ENCODE data around the gene TANK. TPM values are rescaled to one million over a fixed set of nuclear protein-coding genes. Genes with fewer than 3 reads are reported as not detected.

TANK gene
- total and polyA plus RNA-seq, 5 donors, result 24.1 to 40.9 (median 26.9) TPM

- intact Hi-C loops (cut with DNase I), result no loop called here
- Histone ChIP-seq H3K4me1 (ENCODE audit: control insufficient read depth, insufficient read depth, low read length) (no peaks in the 10 kb centered on the region), H3K27me3 (ENCODE audit: control insufficient read depth, insufficient read depth) (no peaks in the 10 kb centered on the region), H3K9me3 (ENCODE audit: control insufficient read depth, low read length) (no peaks in the 10 kb centered on the region), H3K4me3 (ENCODE audit: low read length) (no peak overlapping the region), H3K27ac (ENCODE audit: low read length) (no peak overlapping the region)
- WGBS, result 92% methylated on average over 4 of the region's 4 CpGs
- ATAC-seq, result no peak
- DNase-seq, result no peak
Measured at GRCh38 chr2:161150704-161151103, 9.5 kb upstream of the TANK start.

GRCh38 chr2:161152302-161152701 lies 7.9 kb upstream of the TANK start:
- DNase-seq, result no peak
- intact Hi-C loops (cut with DNase I), result no loop called here
- H3K4me3 ChIP-seq (ENCODE audit: low read length), result no peak overlapping the region
- H3K27me3 ChIP-seq (ENCODE audit: control insufficient read depth, insufficient read depth), result no peaks in the 10 kb centered on the region
- H3K4me1 ChIP-seq (ENCODE audit: control insufficient read depth, insufficient read depth, low read length), result no peaks in the 10 kb centered on the region
- H3K27ac ChIP-seq (ENCODE audit: low read length), result no peak overlapping the region
- ATAC-seq, result no peak
- H3K9me3 ChIP-seq (ENCODE audit: control insufficient read depth, low read length), result no peaks in the 10 kb centered on the region

GRCh38 chr2:161158882-161159281 lies 1.3 kb upstream of the TANK start:
- no peak for DNase-seq
- Histone ChIP-seq H3K27me3 (ENCODE audit: control insufficient read depth, insufficient read depth) (no peaks in the 10 kb centered on the region), H3K4me1 (ENCODE audit: control insufficient read depth, insufficient read depth, low read length) (no peaks in the 10 kb centered on the region), H3K4me3 (ENCODE audit: low read length) (no peak overlapping the region), H3K27ac (ENCODE audit: low read length) (no peak overlapping the region), H3K9me3 (ENCODE audit: control insufficient read depth, low read length) (no peaks in the 10 kb centered on the region)
- ATAC-seq, result no peak
- WGBS, result 74% methylated on average over 2 of the region's 2 CpGs
- intact Hi-C loops (cut with DNase I), result no loop called here

GRCh38 chr2:161159456-161160225 lies 587 bp upstream of the TANK start:
- peak overlapping the region; percentile 87 for H3K4me3 ChIP-seq (ENCODE audit: low read length)
- WGBS, result 23% methylated on average over 9 of the region's 9 CpGs
- H3K4me1 ChIP-seq (ENCODE audit: control insufficient read depth, insufficient read depth, low read length), result no peaks in the 10 kb centered on the region
- no peak for DNase-seq
- intact Hi-C loops (cut with DNase I), result no loop called here
- no peaks in the 10 kb centered on the region for H3K9me3 ChIP-seq (ENCODE audit: control insufficient read depth, low read length)
- no peak for ATAC-seq
- peak overlapping the region; percentile 80 for H3K27ac ChIP-seq (ENCODE audit: low read length)
- no peaks in the 10 kb centered on the region for H3K27me3 ChIP-seq (ENCODE audit: control insufficient read depth, insufficient read depth)

GRCh38 chr2:161161074-161161706 lies 962 bp downstream of the TANK start:
- DNase-seq, result no peak
- no peaks in the 10 kb centered on the region for H3K27me3 ChIP-seq (ENCODE audit: control insufficient read depth, insufficient read depth)
- ATAC-seq, result no peak
- peak overlapping the region; percentile 87 for H3K4me3 ChIP-seq (ENCODE audit: low read length)
- H3K27ac ChIP-seq (ENCODE audit: low read length), result peak overlapping the region; percentile 96
- intact Hi-C loops (cut with DNase I), result no loop called here
- 10% methylated on average over 13 of the region's 13 CpGs for WGBS
- no peaks in the 10 kb centered on the region for H3K9me3 ChIP-seq (ENCODE audit: control insufficient read depth, low read length)
- no peaks in the 10 kb centered on the region for H3K4me1 ChIP-seq (ENCODE audit: control insufficient read depth, insufficient read depth, low read length)

- H3K27me3 ChIP-seq (ENCODE audit: control insufficient read depth, insufficient read depth), result no peaks in the 10 kb centered on the region
- no peaks in the 10 kb centered on the region for H3K9me3 ChIP-seq (ENCODE audit: control insufficient read depth, low read length)
- peaks cover 2% of the 10 kb centered on the region for H3K4me1 ChIP-seq (ENCODE audit: control insufficient read depth, insufficient read depth, low read length)
- 88% methylated on average over 2 of the region's 2 CpGs for WGBS
- intact Hi-C loops (cut with DNase I), result no loop called here
- H3K4me3 ChIP-seq (ENCODE audit: low read length), result no peak overlapping the region
- ATAC-seq, result no peak
- H3K27ac ChIP-seq (ENCODE audit: low read length), result no peak overlapping the region
- DNase-seq, result no peak
Measured at GRCh38 chr2:161163440-161163839, 3.2 kb downstream of the TANK start.

GRCh38 chr2:161164161-161164560 lies 3.9 kb downstream of the TANK start:
- 89% methylated on average over 6 of the region's 6 CpGs for WGBS
- intact Hi-C loops (cut with DNase I), result no loop called here
- no peaks in the 10 kb centered on the region for H3K27me3 ChIP-seq (ENCODE audit: control insufficient read depth, insufficient read depth)
- DNase-seq (no peak), ATAC-seq (no peak)
- H3K27ac ChIP-seq (ENCODE audit: low read length), result no peak overlapping the region
- peaks cover 2% of the 10 kb centered on the region for H3K4me1 ChIP-seq (ENCODE audit: control insufficient read depth, insufficient read depth, low read length)
- no peaks in the 10 kb centered on the region for H3K9me3 ChIP-seq (ENCODE audit: control insufficient read depth, low read length)
- no peak overlapping the region for H3K4me3 ChIP-seq (ENCODE audit: low read length)

- no peak for ATAC-seq
- Histone ChIP-seq H3K4me1 (ENCODE audit: control insufficient read depth, insufficient read depth, low read length) (peaks cover 2% of the 10 kb centered on the region), H3K9me3 (ENCODE audit: control insufficient read depth, low read length) (no peaks in the 10 kb centered on the region), H3K27me3 (ENCODE audit: control insufficient read depth, insufficient read depth) (no peaks in the 10 kb centered on the region), H3K4me3 (ENCODE audit: low read length) (no peak overlapping the region), H3K27ac (ENCODE audit: low read length) (no peak overlapping the region)
- no peak for DNase-seq
- intact Hi-C loops (cut with DNase I), result no loop called here
Measured at GRCh38 chr2:161165266-161165665, 5.0 kb downstream of the TANK start.

GRCh38 chr2:161165811-161166210 lies 5.6 kb downstream of the TANK start:
- Histone ChIP-seq H3K27ac (ENCODE audit: low read length) (no peak overlapping the region), H3K27me3 (ENCODE audit: control insufficient read depth, insufficient read depth) (no peaks in the 10 kb centered on the region), H3K9me3 (ENCODE audit: control insufficient read depth, low read length) (no peaks in the 10 kb centered on the region), H3K4me1 (ENCODE audit: control insufficient read depth, insufficient read depth, low read length) (peaks cover 2% of the 10 kb centered on the region), H3K4me3 (ENCODE audit: low read length) (no peak overlapping the region)
- no peak for DNase-seq
- ATAC-seq, result peak in 1 of 2 donors; percentile 10
- WGBS, result 84% methylated on average over 1 of the region's 1 CpG
- intact Hi-C loops (cut with DNase I), result no loop called here

GRCh38 chr2:161166538-161167409 lies 6.5 kb downstream of the TANK start:
- no peak overlapping the region for H3K27ac ChIP-seq (ENCODE audit: low read length)
- no peaks in the 10 kb centered on the region for H3K9me3 ChIP-seq (ENCODE audit: control insufficient read depth, low read length)
- ATAC-seq (no peak), DNase-seq (no peak)
- 95% methylated on average over 6 of the region's 6 CpGs for WGBS
- no peaks in the 10 kb centered on the region for H3K27me3 ChIP-seq (ENCODE audit: control insufficient read depth, insufficient read depth)
- H3K4me3 ChIP-seq (ENCODE audit: low read length), result no peak overlapping the region
- intact Hi-C loops (cut with DNase I), result no loop called here
- H3K4me1 ChIP-seq (ENCODE audit: control insufficient read depth, insufficient read depth, low read length), result peaks cover 2% of the 10 kb centered on the region

GRCh38 chr2:161169335-161169734 lies 9.1 kb downstream of the TANK start:
- intact Hi-C loops (cut with DNase I), result no loop called here
- H3K27me3 ChIP-seq (ENCODE audit: control insufficient read depth, insufficient read depth), result no peaks in the 10 kb centered on the region
- ATAC-seq, result no peak
- H3K9me3 ChIP-seq (ENCODE audit: control insufficient read depth, low read length), result no peaks in the 10 kb centered on the region
- DNase-seq, result no peak
- H3K4me3 ChIP-seq (ENCODE audit: low read length), result no peak overlapping the region
- no peak overlapping the region for H3K27ac ChIP-seq (ENCODE audit: low read length)
- H3K4me1 ChIP-seq (ENCODE audit: control insufficient read depth, insufficient read depth, low read length), result peaks cover 4% of the 10 kb centered on the region
- 79% methylated on average over 2 of the region's 2 CpGs for WGBS
